GM21528 (cell line): ENCODE measurements around the gene CALD1.

Experiments used
- ATAC-seq: cut with Tn5 transposase; IDR thresholded peaks from one replicate; pipeline ENCODE4 v1.9.1; 2021; ENCODE audit warnings: mild to moderate bottlenecking, moderate library complexity; ENCODE audit not compliant: unreplicated experiment, low FRiP score

The CALD1 gene

DNA sequence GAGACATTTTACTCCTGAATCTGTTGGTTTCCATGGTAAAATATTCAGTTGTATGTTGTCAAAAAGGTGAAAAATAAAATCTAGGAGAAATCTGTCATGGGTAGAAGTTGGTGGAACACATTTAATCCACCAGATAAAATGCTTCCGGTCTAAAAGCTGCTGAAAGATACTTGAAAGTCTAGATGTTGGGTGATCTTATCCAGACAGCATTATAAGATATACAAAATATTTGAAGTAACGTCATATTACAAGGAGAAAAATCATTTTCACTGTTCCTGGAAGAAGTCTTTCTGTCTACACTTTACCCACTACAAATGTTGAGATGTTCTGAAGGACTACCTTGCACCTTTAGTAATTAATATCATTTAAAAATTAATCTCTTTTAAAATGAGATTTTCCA is 40.9 kb downstream of the CALD1 start:
- no peak for ATAC-seq

DNA sequence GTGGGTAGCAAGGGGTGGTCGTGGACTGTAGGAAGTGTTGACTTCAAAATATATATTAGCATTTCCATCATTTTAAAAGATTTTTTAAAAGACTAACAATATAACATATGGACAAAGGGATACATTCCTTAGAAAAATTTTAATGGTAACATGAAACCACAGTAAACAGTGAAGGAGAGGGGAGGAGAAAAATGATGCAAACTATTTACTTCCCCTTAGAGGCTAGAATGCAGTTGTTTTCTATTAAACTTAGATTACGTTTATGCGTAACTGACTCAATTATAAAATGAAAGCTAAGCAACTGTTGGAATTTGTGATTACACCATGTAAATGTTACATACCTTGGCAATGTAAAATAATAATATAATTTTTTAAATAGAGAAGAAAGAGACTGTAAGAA is 41.3 kb downstream of the CALD1 start:
- ATAC-seq: no peak

GRCh38 chr7:134823400-134823799 is 44.0 kb downstream of the CALD1 start:
- no peak for ATAC-seq

DNA sequence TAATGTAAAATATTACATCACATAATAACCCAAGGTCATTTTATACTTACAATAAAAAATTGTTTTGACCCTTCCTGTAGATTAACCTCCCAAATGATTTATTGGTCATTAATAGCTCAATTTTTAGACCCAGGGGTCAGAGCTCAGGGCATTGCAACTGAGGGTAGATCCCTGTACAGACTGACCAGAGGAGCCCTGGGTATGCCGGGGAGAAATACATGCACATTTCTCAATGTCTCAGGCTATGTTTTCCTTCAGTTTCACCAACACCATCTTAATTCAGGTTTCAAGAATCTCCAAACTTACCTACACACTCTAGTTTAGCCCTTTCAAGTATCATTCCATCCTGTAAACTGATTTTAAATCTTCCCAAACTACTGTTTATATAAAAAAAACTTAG is 46.2 kb downstream of the CALD1 start:
- no peak for ATAC-seq

DNA sequence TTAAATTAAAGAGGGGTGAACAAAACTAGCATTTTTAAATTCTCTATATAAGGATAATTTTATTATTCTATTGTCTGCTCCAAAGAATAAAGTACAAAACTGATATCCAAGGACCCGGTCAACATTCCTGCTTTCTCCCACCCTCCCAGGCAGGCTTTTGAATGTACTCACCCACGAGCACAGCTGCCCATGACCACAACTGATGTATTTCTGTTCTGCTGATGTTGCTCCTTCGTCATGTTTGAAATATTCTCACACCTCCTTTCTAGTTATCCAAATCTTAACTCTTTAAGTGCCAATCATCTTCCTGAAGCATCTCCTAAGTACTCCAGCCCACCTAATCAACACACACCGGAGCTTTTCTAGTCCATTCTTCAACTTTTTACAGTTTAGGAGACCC is 46.7 kb downstream of the CALD1 start:
- no peak for ATAC-seq

GRCh38 chr7:134827436-134827835 is 48.0 kb downstream of the CALD1 start:
- ATAC-seq: no peak

- no peak for ATAC-seq
Observed at GRCh38 chr7:134827889-134828288, 48.5 kb downstream of the CALD1 start.

DNA sequence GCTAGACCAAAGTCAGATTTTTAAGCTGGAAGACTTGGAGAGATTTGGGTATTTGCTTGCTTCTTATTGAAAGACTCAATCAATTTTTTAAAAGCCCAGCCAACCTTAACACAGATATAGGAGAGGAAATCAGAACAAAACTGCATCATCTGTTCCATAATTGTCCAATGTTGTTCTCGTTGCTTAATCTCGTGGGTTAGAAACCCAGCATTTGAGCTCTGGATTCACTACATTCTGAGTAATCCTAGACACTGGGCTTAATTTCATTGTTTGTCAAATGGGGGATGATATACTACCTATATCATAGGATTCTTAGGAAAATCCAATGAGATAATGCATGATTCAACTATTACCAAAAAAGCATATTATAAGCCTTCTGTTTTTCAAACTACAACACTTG is 48.9 kb downstream of the CALD1 start:
- no peak for ATAC-seq

DNA sequence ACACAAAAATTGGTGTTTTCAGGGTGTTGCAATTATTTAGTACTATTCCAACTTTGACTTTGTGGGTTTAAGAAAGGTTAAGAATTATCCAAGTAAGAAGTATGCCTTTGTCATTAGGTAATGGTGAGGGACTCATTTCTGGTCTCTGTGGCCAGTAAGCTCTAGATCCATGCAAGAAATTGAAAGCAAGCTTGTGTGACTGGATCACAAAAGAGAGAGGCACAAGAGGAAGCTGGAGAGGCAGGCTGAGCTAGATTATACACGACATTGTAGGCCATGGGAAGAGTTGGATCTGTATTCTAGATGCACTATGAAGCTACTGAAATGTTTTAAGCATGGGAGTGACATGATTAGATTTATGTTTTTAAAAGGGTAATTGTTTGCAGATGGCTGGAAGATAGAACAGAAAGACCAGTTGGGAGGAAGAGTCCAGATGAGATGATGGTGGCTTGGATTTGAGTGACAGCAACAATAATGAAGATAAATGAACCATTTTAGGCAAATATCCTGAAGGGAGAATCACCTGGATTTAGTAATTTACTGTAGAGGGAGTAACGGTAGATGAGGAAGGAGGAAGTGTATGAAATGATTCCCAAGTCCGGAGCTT is 50.0 kb downstream of the CALD1 start:
- ATAC-seq: no peak

GRCh38 chr7:134831862-134832261 is 52.4 kb downstream of the CALD1 start:
- no peak for ATAC-seq

- ATAC-seq: no peak
Observed at GRCh38 chr7:134832367-134832766, 52.9 kb downstream of the CALD1 start.

- ATAC-seq: no peak
Observed at GRCh38 chr7:134834689-134835462, 55.4 kb downstream of the CALD1 start.

GRCh38 chr7:134835463-134835823 is 56.0 kb downstream of the CALD1 start:
- ATAC-seq: no peak

- ATAC-seq: no peak
Observed at GRCh38 chr7:134836447-134836846, 57.0 kb downstream of the CALD1 start.

DNA sequence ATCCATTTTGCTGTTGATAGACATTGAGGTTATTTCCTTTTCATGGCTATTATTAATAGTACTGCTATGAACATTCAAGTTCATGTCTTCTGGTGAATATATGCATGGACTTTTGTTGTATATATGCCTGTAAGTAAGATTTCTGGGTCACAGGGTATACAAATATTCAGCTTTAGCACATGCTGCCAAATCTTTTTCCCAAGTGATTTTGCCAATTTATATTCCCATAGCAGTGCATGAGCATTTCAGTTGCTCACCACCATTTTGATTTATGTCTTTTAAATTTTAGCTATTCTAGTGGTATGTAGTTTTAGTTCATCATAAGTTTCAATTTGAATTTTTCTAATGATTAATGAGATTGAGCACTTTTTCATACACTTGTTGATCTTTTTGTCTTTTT is 59.9 kb downstream of the CALD1 start:
- ATAC-seq: no peak

GRCh38 chr7:134842062-134842461 is 62.6 kb downstream of the CALD1 start:
- no peak for ATAC-seq

GRCh38 chr7:134842886-134843430 is 63.5 kb downstream of the CALD1 start:
- ATAC-seq: no peak

DNA sequence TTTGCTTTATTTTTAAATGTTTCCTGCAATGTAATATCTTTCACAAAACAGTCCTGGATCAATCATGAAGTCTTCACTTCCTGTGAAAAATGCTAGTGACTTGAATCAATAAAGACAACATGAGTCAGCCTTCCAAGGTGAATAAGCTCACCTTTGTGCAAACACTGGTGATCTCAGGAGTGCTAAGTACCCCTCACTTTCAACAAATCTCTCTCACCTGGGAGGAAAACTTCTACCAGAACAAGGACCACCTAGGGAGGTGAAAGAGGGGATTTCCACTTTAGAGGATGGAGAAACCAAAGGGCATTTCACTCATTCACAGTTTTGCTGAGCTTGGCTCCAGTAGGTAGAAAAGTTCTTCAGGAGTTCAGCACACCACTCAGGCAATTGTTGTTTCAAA is 64.8 kb downstream of the CALD1 start:
- ATAC-seq: no peak

DNA sequence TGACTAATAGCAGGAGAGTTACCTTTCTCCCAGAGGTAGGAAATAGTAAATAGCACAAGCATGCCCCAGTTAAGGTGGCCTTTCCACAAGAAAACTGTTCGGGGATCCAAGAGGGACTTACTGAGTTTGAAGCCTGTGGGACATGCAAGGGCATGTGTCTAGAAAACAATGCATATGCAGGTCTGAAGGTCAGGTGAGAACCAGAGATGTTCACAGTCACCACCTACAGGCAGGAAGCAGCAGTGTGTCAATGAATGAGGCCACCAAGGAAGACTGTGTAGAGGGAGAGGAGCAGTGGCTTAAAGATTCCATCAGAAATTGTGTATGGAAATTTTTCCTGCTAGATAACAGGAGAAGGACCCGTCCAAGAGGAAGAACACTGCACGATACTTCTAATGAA is 66.0 kb downstream of the CALD1 start:
- no peak for ATAC-seq

- ATAC-seq: no peak
Observed at GRCh38 chr7:134847851-134848588, 68.6 kb downstream of the CALD1 start.

GRCh38 chr7:134850066-134850465 is 70.6 kb downstream of the CALD1 start:
- ATAC-seq: no peak
